Measurements from ENCODE around the gene SREBF2. TPM values are rescaled to one million over a fixed set of nuclear protein-coding genes. Genes with fewer than 3 reads are reported as not detected.

Gene SREBF2
- polyA plus RNA-seq, 1 donor from 2014 or later = 73.0 TPM

DNA sequence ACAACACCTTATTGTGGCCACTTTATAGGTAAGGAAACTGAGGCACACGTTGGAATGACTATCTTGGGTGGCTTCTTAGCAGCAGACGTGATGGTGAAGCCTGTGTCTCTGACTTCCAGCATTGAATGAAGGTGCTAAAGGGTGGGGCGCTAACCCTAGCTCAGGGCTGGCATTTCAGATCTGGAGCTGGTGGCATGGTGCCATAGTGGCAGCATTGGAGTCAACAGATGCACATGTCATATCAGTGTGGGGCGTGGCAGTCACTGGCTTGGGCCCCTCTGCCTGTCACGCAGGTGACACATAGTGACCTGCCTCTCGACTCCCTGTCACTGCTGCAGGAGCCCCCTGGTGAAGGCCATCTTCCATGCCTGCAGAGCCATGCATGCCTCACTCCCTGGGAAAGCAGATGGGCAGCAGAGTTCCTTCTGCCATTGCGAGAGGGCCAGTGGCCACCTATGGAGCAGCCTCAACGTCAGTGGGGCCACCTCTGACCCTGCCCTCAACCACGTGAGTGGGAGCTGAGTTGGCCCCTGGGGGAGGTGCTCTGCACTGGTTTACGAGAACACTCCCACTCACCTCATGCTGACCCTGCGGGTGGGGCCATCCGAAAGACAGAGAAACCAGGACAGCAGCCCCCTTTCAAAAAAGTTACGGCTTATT, 67.2 kb downstream of the SREBF2 start:
- no peaks in the 10 kb centered on the region for H3K27me3 ChIP-seq (ENCODE audit: insufficient read depth, low read depth, low read length)
- no peak overlapping the region for H3K4me2 ChIP-seq (ENCODE audit: low read length)
- no peaks in the 10 kb centered on the region for H4K20me1 ChIP-seq (ENCODE audit: insufficient read depth)
- H3K4me3 ChIP-seq (ENCODE audit: low read length) = no peak overlapping the region
- no peaks in the 10 kb centered on the region for H3K79me2 ChIP-seq (replicated peaks; ENCODE audit: insufficient read depth, low read length)
- H2AFZ ChIP-seq (ENCODE audit: low read depth, low read length) = no peak overlapping the region
- peaks cover 5% of the 10 kb centered on the region for H3K36me3 ChIP-seq (ENCODE audit: insufficient read depth, low read length)
- no peaks in the 10 kb centered on the region for H3F3A ChIP-seq (ENCODE audit: insufficient read depth, low read length, poor library complexity, severe bottlenecking)
- no peak overlapping the region for H3K9ac ChIP-seq (ENCODE audit: low read length)
- TF ChIP-seq, protein P1, sequence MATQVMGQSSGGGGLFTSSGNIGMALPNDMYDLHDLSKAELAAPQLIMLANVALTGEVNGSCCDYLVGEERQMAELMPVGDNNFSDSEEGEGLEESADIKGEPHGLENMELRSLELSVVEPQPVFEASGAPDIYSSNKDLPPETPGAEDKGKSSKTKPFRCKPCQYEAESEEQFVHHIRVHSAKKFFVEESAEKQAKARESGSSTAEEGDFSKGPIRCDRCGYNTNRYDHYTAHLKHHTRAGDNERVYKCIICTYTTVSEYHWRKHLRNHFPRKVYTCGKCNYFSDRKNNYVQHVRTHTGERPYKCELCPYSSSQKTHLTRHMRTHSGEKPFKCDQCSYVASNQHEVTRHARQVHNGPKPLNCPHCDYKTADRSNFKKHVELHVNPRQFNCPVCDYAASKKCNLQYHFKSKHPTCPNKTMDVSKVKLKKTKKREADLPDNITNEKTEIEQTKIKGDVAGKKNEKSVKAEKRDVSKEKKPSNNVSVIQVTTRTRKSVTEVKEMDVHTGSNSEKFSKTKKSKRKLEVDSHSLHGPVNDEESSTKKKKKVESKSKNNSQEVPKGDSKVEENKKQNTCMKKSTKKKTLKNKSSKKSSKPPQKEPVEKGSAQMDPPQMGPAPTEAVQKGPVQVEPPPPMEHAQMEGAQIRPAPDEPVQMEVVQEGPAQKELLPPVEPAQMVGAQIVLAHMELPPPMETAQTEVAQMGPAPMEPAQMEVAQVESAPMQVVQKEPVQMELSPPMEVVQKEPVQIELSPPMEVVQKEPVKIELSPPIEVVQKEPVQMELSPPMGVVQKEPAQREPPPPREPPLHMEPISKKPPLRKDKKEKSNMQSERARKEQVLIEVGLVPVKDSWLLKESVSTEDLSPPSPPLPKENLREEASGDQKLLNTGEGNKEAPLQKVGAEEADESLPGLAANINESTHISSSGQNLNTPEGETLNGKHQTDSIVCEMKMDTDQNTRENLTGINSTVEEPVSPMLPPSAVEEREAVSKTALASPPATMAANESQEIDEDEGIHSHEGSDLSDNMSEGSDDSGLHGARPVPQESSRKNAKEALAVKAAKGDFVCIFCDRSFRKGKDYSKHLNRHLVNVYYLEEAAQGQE (IDR thresholded peaks at IDR 0.05; ENCODE audit: borderline replicate concordance) = no peak
- TF ChIP-seq RAD21 (conservative IDR thresholded peaks at IDR 0.05) (no peak), EP300 (conservative IDR thresholded peaks at IDR 0.05; ENCODE audit: poor library complexity, severe bottlenecking) (no peak), TAF1 (IDR thresholded peaks at IDR 0.05; ENCODE audit: low read depth) (no peak), EZH2 (IDR thresholded peaks at IDR 0.05; ENCODE audit: borderline replicate concordance, insufficient read depth, low read length, poor library complexity, severe bottlenecking) (no peak)
- H3K9me2 ChIP-seq (ENCODE audit: insufficient read depth, low read length) = no peaks in the 10 kb centered on the region
- H3K27ac ChIP-seq (ENCODE audit: low read length) = no peak overlapping the region
- H3K9me3 ChIP-seq (ENCODE audit: low read length) = no peaks in the 10 kb centered on the region

DNA sequence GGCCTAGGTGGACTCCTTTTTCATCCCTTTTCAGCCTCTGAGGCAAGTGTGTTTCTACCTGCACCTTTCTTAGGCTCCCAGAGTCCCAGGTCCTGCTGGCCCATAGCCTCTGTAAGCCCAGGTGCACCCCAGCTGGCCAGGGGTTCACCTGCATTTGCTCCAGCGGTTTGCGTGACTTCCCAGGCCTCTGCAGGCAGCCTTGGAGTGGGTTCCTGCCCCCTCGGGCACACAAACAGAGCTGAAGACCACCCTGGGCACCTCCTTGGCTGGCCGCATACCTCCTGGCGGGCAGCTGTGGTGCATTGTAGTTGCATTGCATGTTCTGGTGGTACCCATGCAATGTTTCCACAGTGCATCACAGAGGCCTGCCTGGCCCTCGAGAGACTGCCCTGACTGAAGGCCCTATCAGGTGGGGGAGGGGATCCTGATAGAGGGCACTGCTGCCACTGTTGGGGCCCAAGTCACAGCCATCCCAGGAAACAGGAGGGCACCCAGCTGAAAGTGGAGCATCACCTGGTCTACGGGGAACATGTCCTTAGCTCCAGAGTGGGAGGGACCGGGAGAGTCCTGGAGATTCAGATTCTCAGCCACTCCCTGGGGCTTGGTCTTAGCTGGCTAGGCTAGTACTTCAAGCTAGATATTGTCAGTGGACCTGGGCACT, 67.9 kb downstream of the SREBF2 start:
- H3K36me3 ChIP-seq (ENCODE audit: insufficient read depth, low read length) = peaks cover 5% of the 10 kb centered on the region

More for the DNA sequence above, 67.9 kb downstream of the SREBF2 start:
- H3K9me2 ChIP-seq (ENCODE audit: insufficient read depth, low read length) = no peaks in the 10 kb centered on the region
- H3K9ac ChIP-seq (ENCODE audit: low read length) = no peak overlapping the region
- no peak overlapping the region for H3K27ac ChIP-seq (ENCODE audit: low read length)
- no peak overlapping the region for H3K4me2 ChIP-seq (ENCODE audit: low read length)
- no peak overlapping the region for H2AFZ ChIP-seq (ENCODE audit: low read depth, low read length)
- H3K9me3 ChIP-seq (ENCODE audit: low read length) = no peaks in the 10 kb centered on the region
- no peaks in the 10 kb centered on the region for H3K27me3 ChIP-seq (ENCODE audit: insufficient read depth, low read depth, low read length)
- no peaks in the 10 kb centered on the region for H3F3A ChIP-seq (ENCODE audit: insufficient read depth, low read length, poor library complexity, severe bottlenecking)
- TF ChIP-seq, protein P2, sequence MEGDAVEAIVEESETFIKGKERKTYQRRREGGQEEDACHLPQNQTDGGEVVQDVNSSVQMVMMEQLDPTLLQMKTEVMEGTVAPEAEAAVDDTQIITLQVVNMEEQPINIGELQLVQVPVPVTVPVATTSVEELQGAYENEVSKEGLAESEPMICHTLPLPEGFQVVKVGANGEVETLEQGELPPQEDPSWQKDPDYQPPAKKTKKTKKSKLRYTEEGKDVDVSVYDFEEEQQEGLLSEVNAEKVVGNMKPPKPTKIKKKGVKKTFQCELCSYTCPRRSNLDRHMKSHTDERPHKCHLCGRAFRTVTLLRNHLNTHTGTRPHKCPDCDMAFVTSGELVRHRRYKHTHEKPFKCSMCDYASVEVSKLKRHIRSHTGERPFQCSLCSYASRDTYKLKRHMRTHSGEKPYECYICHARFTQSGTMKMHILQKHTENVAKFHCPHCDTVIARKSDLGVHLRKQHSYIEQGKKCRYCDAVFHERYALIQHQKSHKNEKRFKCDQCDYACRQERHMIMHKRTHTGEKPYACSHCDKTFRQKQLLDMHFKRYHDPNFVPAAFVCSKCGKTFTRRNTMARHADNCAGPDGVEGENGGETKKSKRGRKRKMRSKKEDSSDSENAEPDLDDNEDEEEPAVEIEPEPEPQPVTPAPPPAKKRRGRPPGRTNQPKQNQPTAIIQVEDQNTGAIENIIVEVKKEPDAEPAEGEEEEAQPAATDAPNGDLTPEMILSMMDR (IDR thresholded peaks at IDR 0.05; ENCODE audit: poor library complexity, severe bottlenecking) = no peak
- TF ChIP-seq EP300 (conservative IDR thresholded peaks at IDR 0.05; ENCODE audit: poor library complexity, severe bottlenecking) (no peak), RAD21 (conservative IDR thresholded peaks at IDR 0.05) (no peak), POLR2AphosphoS5 (IDR thresholded peaks at IDR 0.05) (no peak), SMC3 (conservative IDR thresholded peaks at IDR 0.05; ENCODE audit: poor library complexity) (no peak), EZH2 (IDR thresholded peaks at IDR 0.05; ENCODE audit: borderline replicate concordance, insufficient read depth, low read length, poor library complexity, severe bottlenecking) (no peak), TAF1 (IDR thresholded peaks at IDR 0.05; ENCODE audit: low read depth) (no peak), MXI1 (conservative IDR thresholded peaks at IDR 0.05; ENCODE audit: poor library complexity, severe bottlenecking) (no peak)
- TF ChIP-seq, protein P1 (IDR thresholded peaks at IDR 0.05; ENCODE audit: borderline replicate concordance) = no peak
- no peaks in the 10 kb centered on the region for H3K79me2 ChIP-seq (replicated peaks; ENCODE audit: insufficient read depth, low read length)
- H3K4me3 ChIP-seq (ENCODE audit: low read length) = no peak overlapping the region
- H4K20me1 ChIP-seq (ENCODE audit: insufficient read depth) = no peaks in the 10 kb centered on the region
